ENCODE measurements around the gene IL3.
"Not testable (repeated sequence)": the region's sequence is repeated elsewhere in the genome, so short reads cannot be mapped to it uniquely, and the experiment has no call there.

Gene IL3

DNA sequence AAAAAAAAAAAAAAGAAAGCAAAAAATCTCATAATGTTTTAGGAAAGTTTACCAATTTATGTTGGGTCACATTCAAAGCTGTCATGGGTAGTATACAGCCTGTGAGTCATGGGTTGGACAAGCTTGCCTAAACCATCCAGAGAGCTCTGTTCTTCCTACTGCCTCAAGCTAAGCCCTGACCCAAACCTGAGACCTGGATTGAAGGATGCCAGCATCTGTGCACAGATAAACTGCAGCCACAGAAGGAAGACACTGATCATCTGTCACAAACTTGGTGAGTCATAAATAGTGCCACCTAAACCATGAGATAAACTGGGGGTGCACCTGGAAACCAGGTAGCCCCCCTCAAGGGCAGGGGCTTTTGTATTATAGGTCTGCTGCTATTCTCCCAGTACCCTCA is 44.1 kb downstream of the IL3 start:
- peak; percentile 29; the same call in 2 of the 3 replicates for ATAC-seq
- TF ChIP-seq BACH2 (CRISPR knock-in tag; IDR thresholded peaks at IDR 0.05; ENCODE audit: borderline replicate concordance) (no peak), PPARA (CRISPR knock-in tag; IDR thresholded peaks at IDR 0.05; ENCODE audit: borderline replicate concordance) (no peak), TOX (CRISPR knock-in tag; IDR thresholded peaks at IDR 0.05; ENCODE audit: borderline replicate concordance) (no peak), TCF4 (CRISPR knock-in tag; IDR thresholded peaks at IDR 0.05; ENCODE audit: borderline replicate concordance) (no peak)
- TF ChIP-seq, protein P1, sequence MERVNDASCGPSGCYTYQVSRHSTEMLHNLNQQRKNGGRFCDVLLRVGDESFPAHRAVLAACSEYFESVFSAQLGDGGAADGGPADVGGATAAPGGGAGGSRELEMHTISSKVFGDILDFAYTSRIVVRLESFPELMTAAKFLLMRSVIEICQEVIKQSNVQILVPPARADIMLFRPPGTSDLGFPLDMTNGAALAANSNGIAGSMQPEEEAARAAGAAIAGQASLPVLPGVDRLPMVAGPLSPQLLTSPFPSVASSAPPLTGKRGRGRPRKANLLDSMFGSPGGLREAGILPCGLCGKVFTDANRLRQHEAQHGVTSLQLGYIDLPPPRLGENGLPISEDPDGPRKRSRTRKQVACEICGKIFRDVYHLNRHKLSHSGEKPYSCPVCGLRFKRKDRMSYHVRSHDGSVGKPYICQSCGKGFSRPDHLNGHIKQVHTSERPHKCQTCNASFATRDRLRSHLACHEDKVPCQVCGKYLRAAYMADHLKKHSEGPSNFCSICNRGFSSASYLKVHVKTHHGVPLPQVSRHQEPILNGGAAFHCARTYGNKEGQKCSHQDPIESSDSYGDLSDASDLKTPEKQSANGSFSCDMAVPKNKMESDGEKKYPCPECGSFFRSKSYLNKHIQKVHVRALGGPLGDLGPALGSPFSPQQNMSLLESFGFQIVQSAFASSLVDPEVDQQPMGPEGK (CRISPR knock-in tag; IDR thresholded peaks at IDR 0.05; ENCODE audit: borderline replicate concordance), result no peak

DNA sequence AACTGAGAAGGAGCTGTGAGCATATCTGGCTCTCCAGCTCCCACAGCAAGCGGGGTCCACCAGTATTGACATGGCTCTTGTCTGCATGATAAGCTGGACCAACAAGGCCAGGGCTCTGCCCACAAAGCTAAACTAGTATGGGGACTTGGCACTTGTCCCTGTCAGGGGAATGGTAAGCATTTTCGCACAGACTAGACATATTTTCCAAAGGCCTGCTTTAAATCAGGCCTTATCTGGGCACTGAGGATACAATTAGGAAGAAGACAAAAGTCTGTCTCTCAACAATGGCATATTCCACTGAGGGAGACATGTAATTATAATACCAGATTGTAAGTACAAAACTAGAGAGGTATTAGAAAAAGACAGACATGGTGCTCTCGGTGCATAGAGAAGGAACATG is 45.2 kb downstream of the IL3 start:
- ATAC-seq, result no peak; the same call in 2 of the 3 replicates
- TF ChIP-seq ARNTL (CRISPR knock-in tag; IDR thresholded peaks at IDR 0.05; ENCODE audit: borderline replicate concordance, low read depth), result no peak
- TF ChIP-seq TOX (CRISPR knock-in tag; IDR thresholded peaks at IDR 0.05; ENCODE audit: borderline replicate concordance), result no peak
- TF ChIP-seq, protein P1 (CRISPR knock-in tag; IDR thresholded peaks at IDR 0.05; ENCODE audit: borderline replicate concordance), result no peak
- no peak for TF ChIP-seq GLIS3 (CRISPR knock-in tag; IDR thresholded peaks at IDR 0.05)
- TF ChIP-seq ZNF8 (CRISPR knock-in tag; IDR thresholded peaks at IDR 0.05), result no peak
- no peak for TF ChIP-seq ZFP3 (CRISPR knock-in tag; IDR thresholded peaks at IDR 0.05)
- no peak for TF ChIP-seq ZNF565 (CRISPR knock-in tag; conservative IDR thresholded peaks at IDR 0.05; ENCODE audit: low read depth)
- TF ChIP-seq CSDC2 (CRISPR knock-in tag; IDR thresholded peaks at IDR 0.05), result no peak
- TF ChIP-seq, protein P2, sequence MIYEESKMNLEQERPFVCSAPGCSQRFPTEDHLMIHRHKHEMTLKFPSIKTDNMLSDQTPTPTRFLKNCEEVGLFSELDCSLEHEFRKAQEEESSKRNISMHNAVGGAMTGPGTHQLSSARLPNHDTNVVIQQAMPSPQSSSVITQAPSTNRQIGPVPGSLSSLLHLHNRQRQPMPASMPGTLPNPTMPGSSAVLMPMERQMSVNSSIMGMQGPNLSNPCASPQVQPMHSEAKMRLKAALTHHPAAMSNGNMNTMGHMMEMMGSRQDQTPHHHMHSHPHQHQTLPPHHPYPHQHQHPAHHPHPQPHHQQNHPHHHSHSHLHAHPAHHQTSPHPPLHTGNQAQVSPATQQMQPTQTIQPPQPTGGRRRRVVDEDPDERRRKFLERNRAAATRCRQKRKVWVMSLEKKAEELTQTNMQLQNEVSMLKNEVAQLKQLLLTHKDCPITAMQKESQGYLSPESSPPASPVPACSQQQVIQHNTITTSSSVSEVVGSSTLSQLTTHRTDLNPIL (CRISPR knock-in tag; IDR thresholded peaks at IDR 0.05; ENCODE audit: low read depth), result no peak
- no peak for TF ChIP-seq OSR1 (CRISPR knock-in tag; IDR thresholded peaks at IDR 0.05)
- peak; percentile 41; the same call in 1 of the 2 replicates for TF ChIP-seq ISL1 (CRISPR knock-in tag; IDR thresholded peaks at IDR 0.05)
- TF ChIP-seq, protein P3, sequence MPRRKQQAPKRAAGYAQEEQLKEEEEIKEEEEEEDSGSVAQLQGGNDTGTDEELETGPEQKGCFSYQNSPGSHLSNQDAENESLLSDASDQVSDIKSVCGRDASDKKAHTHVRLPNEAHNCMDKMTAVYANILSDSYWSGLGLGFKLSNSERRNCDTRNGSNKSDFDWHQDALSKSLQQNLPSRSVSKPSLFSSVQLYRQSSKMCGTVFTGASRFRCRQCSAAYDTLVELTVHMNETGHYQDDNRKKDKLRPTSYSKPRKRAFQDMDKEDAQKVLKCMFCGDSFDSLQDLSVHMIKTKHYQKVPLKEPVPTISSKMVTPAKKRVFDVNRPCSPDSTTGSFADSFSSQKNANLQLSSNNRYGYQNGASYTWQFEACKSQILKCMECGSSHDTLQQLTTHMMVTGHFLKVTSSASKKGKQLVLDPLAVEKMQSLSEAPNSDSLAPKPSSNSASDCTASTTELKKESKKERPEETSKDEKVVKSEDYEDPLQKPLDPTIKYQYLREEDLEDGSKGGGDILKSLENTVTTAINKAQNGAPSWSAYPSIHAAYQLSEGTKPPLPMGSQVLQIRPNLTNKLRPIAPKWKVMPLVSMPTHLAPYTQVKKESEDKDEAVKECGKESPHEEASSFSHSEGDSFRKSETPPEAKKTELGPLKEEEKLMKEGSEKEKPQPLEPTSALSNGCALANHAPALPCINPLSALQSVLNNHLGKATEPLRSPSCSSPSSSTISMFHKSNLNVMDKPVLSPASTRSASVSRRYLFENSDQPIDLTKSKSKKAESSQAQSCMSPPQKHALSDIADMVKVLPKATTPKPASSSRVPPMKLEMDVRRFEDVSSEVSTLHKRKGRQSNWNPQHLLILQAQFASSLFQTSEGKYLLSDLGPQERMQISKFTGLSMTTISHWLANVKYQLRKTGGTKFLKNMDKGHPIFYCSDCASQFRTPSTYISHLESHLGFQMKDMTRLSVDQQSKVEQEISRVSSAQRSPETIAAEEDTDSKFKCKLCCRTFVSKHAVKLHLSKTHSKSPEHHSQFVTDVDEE (CRISPR knock-in tag; IDR thresholded peaks at IDR 0.05), result peak; percentile 52; the same call in 1 of the 2 replicates
- TF ChIP-seq PPARA (CRISPR knock-in tag; IDR thresholded peaks at IDR 0.05; ENCODE audit: borderline replicate concordance), result no peak
- TF ChIP-seq ESRRG (CRISPR knock-in tag; IDR thresholded peaks at IDR 0.05), result no peak
- TF ChIP-seq, protein P4, sequence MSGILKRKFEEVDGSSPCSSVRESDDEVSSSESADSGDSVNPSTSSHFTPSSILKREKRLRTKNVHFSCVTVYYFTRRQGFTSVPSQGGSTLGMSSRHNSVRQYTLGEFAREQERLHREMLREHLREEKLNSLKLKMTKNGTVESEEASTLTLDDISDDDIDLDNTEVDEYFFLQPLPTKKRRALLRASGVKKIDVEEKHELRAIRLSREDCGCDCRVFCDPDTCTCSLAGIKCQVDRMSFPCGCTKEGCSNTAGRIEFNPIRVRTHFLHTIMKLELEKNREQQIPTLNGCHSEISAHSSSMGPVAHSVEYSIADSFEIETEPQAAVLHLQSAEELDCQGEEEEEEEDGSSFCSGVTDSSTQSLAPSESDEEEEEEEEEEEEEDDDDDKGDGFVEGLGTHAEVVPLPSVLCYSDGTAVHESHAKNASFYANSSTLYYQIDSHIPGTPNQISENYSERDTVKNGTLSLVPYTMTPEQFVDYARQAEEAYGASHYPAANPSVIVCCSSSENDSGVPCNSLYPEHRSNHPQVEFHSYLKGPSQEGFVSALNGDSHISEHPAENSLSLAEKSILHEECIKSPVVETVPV (CRISPR knock-in tag; IDR thresholded peaks at IDR 0.05), result no peak
- TF ChIP-seq SNAI2 (CRISPR knock-in tag; IDR thresholded peaks at IDR 0.05), result no peak
- TF ChIP-seq RARB (CRISPR knock-in tag; IDR thresholded peaks at IDR 0.05), result no peak
- no peak for TF ChIP-seq ZC3H10 (CRISPR knock-in tag; IDR thresholded peaks at IDR 0.05)
- peak; percentile 61; the same call in 1 of the 2 replicates for TF ChIP-seq TCF4 (CRISPR knock-in tag; IDR thresholded peaks at IDR 0.05; ENCODE audit: borderline replicate concordance)
- TF ChIP-seq, protein P5, sequence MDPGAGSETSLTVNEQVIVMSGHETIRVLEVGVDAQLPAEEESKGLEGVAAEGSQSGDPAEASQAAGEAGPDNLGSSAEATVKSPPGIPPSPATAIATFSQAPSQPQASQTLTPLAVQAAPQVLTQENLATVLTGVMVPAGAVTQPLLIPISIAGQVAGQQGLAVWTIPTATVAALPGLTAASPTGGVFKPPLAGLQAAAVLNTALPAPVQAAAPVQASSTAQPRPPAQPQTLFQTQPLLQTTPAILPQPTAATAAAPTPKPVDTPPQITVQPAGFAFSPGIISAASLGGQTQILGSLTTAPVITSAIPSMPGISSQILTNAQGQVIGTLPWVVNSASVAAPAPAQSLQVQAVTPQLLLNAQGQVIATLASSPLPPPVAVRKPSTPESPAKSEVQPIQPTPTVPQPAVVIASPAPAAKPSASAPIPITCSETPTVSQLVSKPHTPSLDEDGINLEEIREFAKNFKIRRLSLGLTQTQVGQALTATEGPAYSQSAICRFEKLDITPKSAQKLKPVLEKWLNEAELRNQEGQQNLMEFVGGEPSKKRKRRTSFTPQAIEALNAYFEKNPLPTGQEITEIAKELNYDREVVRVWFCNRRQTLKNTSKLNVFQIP (CRISPR knock-in tag; IDR thresholded peaks at IDR 0.05; ENCODE audit: borderline replicate concordance, low read depth), result no peak
- TF ChIP-seq ZFP30 (CRISPR knock-in tag; IDR thresholded peaks at IDR 0.05), result no peak

DNA sequence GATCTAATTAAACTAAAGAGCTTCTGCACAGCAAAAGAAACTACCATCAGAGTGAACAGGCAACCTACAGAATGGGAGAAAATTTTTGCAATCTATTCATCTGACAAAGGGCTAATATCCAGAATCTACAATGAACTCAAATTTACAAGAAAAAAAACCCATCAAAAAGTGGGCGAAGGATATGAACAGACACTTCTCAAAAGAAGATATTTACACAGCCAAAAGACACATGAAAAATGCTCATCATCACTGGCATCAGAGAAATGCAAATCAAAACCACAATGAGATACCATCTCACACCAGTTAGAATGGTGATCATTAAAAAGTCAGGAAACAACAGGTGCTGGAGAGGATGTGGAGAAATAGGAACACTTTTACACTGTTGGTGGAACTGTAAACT is 48.0 kb downstream of the IL3 start:
- not testable (repeated sequence) for ATAC-seq

DNA sequence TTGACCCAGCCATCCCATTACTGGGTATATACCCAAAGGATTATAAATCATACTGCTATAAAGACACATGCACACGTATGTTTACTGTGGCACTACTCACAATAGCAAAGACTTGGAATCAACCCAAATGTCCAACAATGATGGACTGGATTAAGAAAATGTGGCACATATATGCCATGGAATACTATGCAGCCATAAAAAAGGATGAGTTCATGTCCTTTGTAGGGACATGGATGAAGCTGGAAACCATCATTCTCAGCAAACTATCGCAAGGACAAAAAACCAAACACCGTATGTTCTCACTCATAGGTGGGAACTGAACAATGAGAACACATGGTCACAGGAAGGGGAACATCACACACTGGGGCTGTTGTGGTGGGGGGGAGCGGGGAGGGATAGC is 48.5 kb downstream of the IL3 start:
- not testable (repeated sequence) for ATAC-seq
